ENCODE measurements around the gene CDK11B.

- TF ChIP-seq, protein P1, sequence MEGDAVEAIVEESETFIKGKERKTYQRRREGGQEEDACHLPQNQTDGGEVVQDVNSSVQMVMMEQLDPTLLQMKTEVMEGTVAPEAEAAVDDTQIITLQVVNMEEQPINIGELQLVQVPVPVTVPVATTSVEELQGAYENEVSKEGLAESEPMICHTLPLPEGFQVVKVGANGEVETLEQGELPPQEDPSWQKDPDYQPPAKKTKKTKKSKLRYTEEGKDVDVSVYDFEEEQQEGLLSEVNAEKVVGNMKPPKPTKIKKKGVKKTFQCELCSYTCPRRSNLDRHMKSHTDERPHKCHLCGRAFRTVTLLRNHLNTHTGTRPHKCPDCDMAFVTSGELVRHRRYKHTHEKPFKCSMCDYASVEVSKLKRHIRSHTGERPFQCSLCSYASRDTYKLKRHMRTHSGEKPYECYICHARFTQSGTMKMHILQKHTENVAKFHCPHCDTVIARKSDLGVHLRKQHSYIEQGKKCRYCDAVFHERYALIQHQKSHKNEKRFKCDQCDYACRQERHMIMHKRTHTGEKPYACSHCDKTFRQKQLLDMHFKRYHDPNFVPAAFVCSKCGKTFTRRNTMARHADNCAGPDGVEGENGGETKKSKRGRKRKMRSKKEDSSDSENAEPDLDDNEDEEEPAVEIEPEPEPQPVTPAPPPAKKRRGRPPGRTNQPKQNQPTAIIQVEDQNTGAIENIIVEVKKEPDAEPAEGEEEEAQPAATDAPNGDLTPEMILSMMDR (optimal IDR thresholded peaks at IDR 0.05 in 1 of 3, IDR thresholded peaks at IDR 0.05 in 1 of 3, conservative IDR thresholded peaks at IDR 0.05 in 1 of 3; ENCODE audit: extremely low read depth in 1 of 3, insufficient read depth in 2 of 3, low read length in 3 of 3), result no peak
- TF ChIP-seq EZH2 (IDR thresholded peaks at IDR 0.05; ENCODE audit: low read length), result no peak
These were observed 44.4 kb downstream of the CDK11B start for GRCh38 chr1:1614204-1614953.
